ENCODE measurements around the gene CHMP4B. TPM values are rescaled to one million over a fixed set of nuclear protein-coding genes. Genes with fewer than 3 reads are reported as not detected.

The CHMP4B gene
- total RNA-seq, 4 donors from 2014 or later, result 93.4 to 118 (median 112) TPM

DNA sequence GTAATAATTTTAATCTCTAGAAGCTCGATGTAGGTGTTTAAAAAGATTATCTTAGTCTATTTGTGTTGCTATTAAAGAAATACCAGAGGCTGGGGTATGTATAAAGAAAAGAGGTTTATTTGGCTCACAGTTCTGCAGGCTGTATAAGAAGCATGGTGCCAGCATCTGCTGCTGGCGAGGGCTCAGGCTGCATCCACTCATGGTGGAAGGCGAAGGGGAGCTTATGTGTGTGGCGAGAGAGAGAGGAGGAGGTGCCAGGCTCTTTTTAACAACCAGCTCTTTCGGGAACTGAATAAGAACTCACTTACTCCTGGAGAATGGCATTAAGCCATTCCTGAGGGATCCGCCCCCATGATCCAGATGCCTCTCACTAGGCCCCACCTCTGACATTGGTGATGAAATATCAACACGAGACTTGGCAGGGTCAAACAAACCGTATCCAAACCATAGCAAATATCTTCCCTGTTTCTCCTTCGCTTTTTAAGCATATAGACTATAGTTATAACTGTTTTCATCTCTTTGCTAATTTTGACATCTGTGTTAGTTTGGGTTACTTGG, 24.5 kb downstream of the CHMP4B start:
- no peaks in the 10 kb centered on the region for H3K36me3 ChIP-seq
- peak; percentile 84 for ATAC-seq
- peaks cover 0 to 93% (median 42%) of the 10 kb centered on the region in 3 donors for H3K4me1 ChIP-seq

GRCh38 chr20:33836277-33836676, 25.1 kb downstream of the CHMP4B start:
- 61 to 87% methylated on average over 2 of the region's 2 CpGs for WGBS, 2 donors (ENCODE audit: low coverage in 1 of 2)
- TF ChIP-seq POLR2AphosphoS5 (IDR thresholded peaks at IDR 0.05), result no peak
- no peak for TF ChIP-seq EP300 (IDR thresholded peaks at IDR 0.05)
- TF ChIP-seq, protein P1, sequence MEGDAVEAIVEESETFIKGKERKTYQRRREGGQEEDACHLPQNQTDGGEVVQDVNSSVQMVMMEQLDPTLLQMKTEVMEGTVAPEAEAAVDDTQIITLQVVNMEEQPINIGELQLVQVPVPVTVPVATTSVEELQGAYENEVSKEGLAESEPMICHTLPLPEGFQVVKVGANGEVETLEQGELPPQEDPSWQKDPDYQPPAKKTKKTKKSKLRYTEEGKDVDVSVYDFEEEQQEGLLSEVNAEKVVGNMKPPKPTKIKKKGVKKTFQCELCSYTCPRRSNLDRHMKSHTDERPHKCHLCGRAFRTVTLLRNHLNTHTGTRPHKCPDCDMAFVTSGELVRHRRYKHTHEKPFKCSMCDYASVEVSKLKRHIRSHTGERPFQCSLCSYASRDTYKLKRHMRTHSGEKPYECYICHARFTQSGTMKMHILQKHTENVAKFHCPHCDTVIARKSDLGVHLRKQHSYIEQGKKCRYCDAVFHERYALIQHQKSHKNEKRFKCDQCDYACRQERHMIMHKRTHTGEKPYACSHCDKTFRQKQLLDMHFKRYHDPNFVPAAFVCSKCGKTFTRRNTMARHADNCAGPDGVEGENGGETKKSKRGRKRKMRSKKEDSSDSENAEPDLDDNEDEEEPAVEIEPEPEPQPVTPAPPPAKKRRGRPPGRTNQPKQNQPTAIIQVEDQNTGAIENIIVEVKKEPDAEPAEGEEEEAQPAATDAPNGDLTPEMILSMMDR (IDR thresholded peaks at IDR 0.05), result no peak
- TF ChIP-seq POLR2A (IDR thresholded peaks at IDR 0.05), result no peak
- Histone ChIP-seq H3K36me3 (no peaks in the 10 kb centered on the region), H3K27me3 (no peaks in the 10 kb centered on the region), H3K4me3 (no peak overlapping the region), H3K27ac (no peak overlapping the region), H3K4me1 (peaks cover 0 to 93% (median 41%) of the 10 kb centered on the region in 3 donors), H3K9me3 (no peaks in the 10 kb centered on the region)
- no peak for ATAC-seq

More for the DNA sequence above, 24.5 kb downstream of the CHMP4B start:
- WGBS, 2 donors (ENCODE audit: low coverage in 1 of 2), result 63 to 72% methylated on average over 5 to 9 of the region's 9 CpGs
- H3K9me3 ChIP-seq, result no peaks in the 10 kb centered on the region
- TF ChIP-seq POLR2AphosphoS5 (IDR thresholded peaks at IDR 0.05), result peak; percentile 68
- TF ChIP-seq, protein P1 (IDR thresholded peaks at IDR 0.05), result no peak
- H3K27ac ChIP-seq, result no peak overlapping the region
- no peaks in the 10 kb centered on the region for H3K27me3 ChIP-seq
- H3K4me3 ChIP-seq, result no peak overlapping the region

DNA sequence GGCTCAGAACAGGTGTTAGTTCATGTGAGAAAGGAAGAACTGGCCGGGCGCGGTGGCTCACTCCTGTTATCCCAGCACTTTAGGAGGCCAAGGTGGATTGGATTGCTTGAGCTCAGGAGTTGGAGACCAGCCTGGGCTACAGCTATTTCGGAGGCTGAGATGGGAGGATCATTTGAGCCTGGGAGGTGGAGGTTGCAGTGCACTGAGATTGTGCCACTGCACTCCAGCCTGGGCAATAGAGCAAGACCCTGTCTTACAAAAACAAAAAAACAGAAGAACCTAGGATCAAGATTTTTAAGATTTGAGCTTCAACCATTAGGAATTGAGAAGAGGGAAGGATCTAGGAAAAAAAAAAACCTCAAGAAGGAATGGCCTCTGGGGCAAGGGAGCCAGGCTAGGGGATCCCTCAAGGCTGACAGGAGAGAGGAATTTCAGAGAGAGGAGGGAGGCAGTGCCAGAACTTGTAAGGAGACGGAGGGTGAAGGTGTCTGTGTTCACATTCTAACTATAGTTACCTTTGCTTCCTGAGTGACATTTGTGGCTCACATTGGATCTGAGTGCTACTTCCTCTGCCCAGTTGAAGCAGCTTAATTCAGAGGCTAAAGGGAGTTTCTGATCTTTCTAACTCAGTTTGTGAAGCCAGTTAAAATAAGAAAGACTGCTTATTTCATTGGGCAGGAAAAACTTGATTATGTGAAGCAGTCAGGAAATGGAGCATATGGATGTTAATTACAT, 26.1 kb downstream of the CHMP4B start:
- Histone ChIP-seq H3K27me3 (no peaks in the 10 kb centered on the region), H3K9me3 (no peaks in the 10 kb centered on the region), H3K27ac (no peak overlapping the region), H3K4me3 (no peak overlapping the region), H3K4me1 (peaks cover 0 to 93% (median 36%) of the 10 kb centered on the region in 3 donors), H3K36me3 (no peaks in the 10 kb centered on the region)
- TF ChIP-seq POLR2A (IDR thresholded peaks at IDR 0.05) (no peak), POLR2AphosphoS5 (IDR thresholded peaks at IDR 0.05) (no peak), EP300 (IDR thresholded peaks at IDR 0.05) (no peak)
- TF ChIP-seq, protein P1 (IDR thresholded peaks at IDR 0.05), result no peak
- ATAC-seq, result no peak
- WGBS, 2 donors (ENCODE audit: low coverage in 1 of 2), result 87 to 96% methylated on average over 4 to 5 of the region's 5 CpGs

DNA sequence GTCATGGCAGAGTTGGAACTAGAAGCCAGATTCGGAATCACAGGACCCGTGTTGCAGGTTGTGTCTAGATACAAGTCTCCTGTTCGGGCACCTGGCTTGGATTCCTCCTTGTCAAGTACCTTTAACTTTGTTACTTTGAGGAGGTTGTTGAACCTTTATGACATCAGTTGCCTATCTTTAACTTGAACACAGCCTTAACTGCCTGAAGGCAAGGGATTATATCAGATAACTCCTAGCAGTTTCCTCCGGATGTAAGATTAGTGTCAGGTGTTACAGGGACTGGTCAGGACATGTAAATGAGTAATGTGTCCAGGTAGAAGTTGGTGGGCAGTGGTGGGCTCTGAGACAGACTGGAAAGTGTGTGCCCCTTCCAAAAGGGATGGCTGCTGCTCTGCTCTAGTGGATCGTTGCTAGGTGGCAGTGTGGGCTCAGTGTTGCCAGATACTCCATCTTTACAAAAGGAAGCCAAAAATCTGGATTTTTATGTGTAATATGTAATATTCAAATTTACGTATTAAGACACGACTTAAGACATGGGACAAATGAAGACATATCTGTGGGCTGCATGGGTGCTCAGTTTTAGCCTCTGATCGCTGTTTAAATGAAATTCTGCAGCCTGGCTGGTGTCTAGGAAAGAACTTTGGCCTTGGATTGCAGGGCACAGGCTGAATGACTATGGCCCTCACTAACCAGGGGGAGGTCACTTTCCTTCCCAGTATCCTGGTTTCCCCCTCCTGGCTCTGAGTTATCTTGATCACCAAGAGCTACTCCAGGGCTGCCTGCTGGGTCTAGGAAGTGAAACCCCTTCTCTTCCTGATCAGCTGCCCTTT, 27.1 kb downstream of the CHMP4B start:
- TF ChIP-seq POLR2A (IDR thresholded peaks at IDR 0.05) (no peak), POLR2AphosphoS5 (IDR thresholded peaks at IDR 0.05) (no peak), EP300 (IDR thresholded peaks at IDR 0.05) (no peak)
- TF ChIP-seq, protein P1 (IDR thresholded peaks at IDR 0.05), result no peak
- Histone ChIP-seq H3K27ac (no peak overlapping the region), H3K9me3 (no peaks in the 10 kb centered on the region), H3K4me1 (peaks cover 0 to 93% (median 41%) of the 10 kb centered on the region in 3 donors), H3K27me3 (no peaks in the 10 kb centered on the region), H3K36me3 (no peaks in the 10 kb centered on the region), H3K4me3 (no peak overlapping the region)
- 84 to 91% methylated on average over 8 of the region's 8 CpGs for WGBS, 2 donors (ENCODE audit: low coverage in 1 of 2)
- no peak for ATAC-seq
